Measurements from ENCODE around the gene TRRAP.

GRCh38 chr7:99039384-99039891, 161.1 kb downstream of the TRRAP start:
- no peak for TF ChIP-seq CTCF (IDR thresholded peaks at IDR 0.05)
- TF ChIP-seq POLR2A (IDR thresholded peaks at IDR 0.05): no peak
- TF ChIP-seq EP300 (IDR thresholded peaks at IDR 0.05): no peak
- no peak for TF ChIP-seq POLR2AphosphoS5 (IDR thresholded peaks at IDR 0.05)
